GM19397 (cell line): ENCODE measurements around the gene BAD.

Source experiments
- ATAC-seq: cut with Tn5 transposase; IDR thresholded peaks from one replicate; pipeline ENCODE4 v1.9.1; 2021; ENCODE audit warnings: mild to moderate bottlenecking, moderate library complexity; ENCODE audit not compliant: unreplicated experiment

BAD gene

DNA sequence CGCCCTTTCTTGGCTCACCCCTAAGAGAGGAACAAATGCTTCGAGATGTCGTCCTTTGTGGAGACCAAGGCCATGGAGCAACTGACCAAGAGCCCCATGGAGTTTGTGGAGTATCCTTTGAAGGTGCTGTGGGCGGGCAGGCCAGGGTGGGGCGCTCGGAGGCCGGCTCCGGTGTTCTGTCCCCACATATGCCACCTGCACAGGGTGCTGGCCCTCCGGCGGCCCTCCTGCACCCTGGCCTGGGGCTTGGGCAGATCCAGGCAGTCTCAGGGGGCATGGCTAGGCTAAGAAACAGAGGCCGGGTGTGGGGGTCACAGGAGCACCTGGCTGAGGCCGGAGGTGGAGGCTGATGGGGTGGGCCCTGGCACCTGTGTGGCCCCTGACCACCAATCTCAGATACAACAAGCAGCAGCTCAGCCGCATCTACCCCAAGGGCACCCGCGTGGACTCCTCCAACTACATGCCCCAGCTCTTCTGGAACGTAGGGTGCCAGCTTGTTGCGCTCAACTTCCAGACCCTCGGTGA, 22.8 kb downstream of the BAD start:
- ATAC-seq = no peak

DNA sequence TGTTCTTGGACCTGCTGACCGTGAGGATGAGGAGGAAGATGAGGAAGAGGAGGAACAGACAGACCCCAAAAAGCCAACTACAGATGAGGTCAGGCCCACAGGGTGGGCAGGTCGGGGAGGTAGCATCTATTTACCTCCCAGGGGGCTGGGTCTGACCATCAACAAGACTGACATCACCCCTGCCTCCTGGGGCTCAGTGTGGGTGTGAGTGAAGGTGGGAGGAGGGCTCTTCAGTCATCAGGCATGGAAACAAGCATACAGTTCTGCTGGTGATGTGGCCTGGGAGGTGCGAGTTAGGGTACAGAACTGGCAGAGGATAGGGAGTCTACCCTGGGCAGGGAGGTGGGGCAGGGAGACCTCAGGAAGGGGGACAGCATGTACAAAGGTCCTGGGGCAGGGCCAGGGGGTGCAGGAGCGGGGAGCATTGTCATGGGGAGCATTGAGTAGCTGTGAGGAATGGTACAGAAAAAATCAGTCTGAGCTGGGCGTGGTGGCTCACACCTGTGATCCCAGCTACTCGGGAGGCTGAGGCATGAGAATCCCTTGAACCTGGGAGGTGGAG, 24.2 kb downstream of the BAD start:
- ATAC-seq = no peak

DNA sequence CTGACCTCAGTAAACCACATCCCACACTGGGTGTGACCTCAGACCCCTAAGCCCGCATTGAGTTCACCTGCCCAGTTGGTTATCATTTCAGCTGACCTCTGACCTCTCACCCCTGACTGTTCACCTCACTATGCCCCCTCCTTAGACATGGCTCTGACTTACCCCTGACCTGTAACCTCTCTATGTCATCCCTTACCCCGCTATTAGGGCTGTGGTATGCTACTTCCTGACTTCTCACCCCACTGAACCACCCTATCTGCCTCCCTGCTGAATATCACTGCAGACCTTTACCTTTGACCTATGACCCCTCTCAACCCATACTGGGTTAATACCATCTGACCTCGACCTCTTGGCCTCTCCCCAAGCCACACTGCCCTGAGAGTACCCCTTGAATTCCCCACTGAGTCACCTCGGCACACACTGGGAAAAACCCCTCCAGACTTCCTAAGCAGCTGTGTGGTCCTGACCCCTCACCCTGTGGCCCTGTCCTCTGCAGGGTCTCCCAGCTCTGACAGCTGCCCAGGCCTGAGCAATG, 24.9 kb downstream of the BAD start:
- ATAC-seq = no peak

DNA sequence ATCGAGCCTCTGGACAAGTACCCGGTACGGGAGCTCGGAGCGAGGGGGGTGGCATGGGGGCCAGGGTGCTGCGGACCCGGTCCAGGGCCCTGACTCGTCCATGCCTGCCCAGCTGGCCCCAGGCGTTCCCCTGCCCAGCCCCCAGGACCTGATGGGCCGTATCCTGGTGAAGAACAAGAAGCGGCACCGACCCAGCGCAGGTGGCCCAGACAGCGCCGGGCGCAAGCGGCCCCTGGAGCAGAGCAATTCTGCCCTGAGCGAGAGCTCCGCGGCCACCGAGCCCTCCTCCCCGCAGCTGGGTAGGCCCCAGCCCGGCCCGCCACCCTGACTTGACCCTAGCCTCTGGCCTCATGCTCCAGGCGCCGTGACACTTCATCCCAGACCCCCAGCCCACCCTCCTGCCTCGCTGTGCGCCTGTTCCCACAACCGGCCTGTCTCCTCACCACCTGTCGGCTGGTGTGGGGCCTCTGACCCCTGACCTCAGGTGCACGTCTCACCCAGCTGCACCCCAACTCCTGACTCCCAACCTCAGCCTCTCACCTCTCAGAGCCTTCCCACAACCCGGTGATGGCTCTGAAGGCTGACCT, 25.4 kb downstream of the BAD start:
- no peak for ATAC-seq

DNA sequence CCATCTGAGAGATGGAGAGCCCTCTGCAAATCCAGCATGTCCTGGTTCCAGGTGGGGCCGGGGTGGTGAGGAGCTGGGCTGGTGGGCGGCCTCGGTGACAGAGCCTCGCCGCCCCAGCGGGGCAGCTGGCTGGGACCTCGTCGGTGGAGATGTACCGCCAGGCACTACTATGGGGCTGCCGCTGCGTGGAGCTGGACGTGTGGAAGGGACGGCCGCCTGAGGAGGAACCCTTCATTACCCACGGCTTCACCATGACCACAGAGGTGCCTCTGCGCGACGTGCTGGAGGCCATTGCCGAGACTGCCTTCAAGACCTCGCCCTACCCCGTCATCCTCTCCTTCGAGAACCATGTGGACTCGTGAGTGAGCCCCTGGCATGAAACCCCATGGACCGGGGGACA, 26.1 kb downstream of the BAD start:
- ATAC-seq = no peak

DNA sequence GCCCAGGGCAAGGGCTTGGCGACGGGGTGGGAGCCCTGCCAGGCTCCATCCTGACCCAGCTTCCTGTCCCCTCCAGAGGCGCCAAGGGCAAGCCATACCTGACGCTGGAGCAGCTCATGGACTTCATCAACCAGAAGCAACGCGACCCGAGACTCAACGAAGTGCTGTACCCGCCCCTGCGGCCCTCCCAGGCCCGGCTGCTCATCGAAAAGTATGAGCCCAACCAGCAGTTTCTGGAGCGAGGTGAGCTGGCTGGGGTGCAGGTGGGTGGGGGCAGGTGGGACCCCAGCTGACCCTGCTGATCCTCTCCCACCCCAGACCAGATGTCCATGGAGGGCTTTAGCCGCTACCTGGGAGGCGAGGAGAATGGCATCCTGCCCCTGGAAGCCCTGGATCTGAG, 28.2 kb downstream of the BAD start:
- no peak for ATAC-seq

DNA sequence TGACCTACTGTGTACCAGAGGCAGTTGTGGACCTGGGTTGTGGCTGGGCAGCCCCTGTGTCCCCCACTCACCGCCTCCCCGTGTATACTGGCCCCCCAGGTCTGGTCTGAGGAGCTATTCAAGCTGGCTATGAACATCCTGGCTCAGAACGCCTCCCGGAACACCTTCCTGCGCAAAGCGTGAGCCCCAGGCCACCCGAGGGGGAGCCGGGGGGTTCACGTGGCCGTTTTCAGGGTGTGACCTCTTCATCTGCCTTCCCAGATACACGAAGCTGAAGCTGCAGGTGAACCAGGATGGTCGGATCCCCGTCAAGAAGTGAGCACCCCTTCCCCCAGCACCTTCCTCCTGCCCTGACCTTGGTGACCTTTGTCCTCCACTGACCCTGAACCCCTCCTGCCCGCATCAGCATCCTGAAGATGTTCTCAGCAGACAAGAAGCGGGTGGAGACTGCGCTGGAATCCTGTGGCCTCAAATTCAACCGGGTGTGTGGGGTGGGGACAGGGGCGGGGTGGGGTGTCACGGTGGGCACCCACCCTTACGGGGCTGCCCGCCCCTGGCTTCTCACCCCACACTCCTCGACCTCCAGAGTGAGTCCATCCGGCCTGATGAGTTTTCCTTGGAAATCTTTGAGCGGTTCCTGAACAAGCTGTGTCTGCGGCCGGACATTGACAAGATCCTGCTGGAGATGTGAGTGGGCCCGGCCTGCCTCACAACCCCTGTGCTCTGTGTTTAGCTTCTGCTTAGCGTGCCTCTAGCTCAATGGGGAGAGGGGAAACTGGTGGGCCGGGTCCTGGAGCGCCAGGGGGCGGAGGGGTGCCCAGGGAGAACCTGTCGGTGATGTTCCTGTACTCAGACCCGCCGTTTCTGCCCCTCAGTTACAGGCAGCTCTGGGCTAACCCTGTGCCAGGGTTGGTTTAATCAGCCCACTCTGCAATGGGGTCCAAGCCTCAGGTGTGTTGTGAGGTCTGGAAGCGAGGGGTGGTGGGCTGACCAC, 29.0 kb downstream of the BAD start:
- no peak for ATAC-seq

DNA sequence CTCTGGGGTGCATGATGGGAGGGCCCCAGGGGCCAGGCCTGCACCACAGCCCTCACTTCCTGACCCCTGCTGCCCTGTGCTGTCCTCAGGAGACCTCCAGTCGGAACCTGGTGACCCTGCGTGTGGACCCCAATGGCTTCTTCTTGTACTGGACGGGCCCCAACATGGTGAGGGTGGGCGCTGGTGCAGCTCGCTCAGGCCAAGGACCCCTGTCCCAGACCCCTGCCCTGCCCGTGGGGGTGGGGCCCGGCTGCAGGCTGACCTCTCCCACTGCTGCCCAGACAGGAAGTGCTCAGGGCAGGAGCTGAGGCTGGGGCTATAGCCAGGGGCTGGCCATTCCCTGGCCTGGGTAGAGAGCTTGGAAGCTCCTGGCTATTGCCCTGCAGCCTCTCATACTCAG, 30.1 kb downstream of the BAD start:
- ATAC-seq = no peak

DNA sequence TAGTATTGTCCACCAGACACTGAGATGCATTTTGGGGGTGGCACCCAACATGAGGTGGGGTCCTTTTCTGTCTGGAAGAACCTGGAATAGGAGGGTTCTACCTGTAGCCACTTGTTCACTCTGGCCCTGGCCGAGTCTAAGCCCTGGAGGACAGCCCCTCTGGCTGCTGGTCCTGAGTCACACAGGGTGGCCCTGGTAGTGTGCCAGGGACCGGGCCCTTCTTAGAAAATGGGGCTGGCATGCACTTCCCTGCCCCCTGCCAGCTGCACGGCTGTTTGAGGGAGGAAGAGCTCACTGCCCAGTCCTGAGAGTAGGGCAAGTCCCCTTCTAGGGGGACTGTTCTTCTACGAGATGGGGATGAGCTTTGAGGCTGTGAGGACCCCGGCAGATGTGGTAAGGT, 31.0 kb downstream of the BAD start:
- ATAC-seq = no peak

DNA sequence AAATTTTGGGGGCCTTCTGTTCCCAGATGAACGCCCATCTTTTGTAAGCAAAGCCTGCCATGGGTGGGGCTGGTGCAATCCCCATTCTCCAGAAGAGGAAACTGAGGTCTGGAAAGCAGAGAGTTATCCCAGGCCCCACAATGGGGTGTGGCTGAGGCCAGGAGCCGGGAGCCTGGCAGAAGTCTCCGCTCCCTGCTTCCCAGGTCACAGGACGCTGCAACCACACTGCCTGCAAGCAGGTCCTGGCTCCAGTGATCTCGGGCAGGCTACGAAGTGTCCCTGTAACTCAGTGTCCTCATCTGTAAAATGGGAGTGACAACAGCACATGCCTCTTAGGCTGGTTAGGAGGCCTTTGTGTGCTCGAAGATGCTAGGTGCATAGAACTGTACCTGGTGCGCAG, 31.4 kb downstream of the BAD start:
- ATAC-seq = no peak

DNA sequence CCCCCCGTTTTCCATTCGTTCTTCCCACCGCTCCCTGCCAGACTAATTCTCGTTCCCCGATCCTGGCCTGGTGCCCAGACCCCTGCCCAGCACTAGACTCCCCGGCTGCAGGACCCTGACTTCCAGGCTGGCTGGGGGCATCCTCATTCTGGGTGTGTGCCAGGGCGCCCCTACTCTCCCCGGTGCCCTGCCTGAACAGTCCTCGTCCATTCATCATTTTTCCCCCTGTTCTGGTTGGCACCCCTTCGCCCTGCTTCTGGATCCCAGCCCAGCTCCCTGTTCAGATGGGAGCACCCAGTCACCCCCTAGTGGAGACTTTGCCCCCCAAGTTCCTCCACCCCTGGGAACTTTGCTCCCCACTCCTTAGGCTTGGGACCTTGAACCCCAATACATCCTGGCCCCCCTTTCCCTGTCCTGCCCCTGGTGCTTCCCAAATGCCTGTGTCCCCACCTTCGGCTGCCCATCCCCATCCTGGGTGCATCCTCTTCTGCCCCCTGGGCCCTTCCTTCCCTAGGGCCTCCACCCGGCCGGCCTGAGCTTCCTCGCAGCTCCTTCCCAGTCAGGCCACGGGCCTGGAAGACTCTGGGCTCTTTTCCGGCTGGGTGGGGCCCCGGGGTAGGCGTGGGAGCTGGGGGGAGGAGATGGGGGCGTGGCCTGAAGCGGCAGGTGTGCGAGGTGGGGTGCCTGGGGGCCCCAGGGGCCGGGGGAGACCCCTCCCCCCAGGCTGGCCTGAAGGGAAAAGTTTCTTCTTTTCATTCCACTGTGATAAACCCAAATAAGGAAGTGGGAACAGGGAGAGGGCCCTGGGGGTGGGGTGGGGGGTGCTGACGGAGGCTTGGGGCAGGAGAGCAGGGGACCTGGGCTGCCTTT, 32.2 kb downstream of the BAD start:
- no peak for ATAC-seq

DNA sequence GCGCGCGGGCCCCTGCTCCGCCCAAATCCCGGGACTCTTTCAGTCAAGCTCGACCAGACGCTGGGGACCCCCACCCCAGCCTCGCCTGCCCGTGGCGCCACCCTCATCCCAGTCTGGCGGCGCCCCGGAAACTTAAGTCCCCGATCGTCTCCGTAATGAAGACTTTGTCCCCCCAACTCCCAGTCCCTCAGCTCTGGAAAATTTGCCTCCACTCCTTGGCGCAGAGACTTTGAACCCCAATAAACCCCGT, 32.8 kb downstream of the BAD start:
- ATAC-seq = no peak

DNA sequence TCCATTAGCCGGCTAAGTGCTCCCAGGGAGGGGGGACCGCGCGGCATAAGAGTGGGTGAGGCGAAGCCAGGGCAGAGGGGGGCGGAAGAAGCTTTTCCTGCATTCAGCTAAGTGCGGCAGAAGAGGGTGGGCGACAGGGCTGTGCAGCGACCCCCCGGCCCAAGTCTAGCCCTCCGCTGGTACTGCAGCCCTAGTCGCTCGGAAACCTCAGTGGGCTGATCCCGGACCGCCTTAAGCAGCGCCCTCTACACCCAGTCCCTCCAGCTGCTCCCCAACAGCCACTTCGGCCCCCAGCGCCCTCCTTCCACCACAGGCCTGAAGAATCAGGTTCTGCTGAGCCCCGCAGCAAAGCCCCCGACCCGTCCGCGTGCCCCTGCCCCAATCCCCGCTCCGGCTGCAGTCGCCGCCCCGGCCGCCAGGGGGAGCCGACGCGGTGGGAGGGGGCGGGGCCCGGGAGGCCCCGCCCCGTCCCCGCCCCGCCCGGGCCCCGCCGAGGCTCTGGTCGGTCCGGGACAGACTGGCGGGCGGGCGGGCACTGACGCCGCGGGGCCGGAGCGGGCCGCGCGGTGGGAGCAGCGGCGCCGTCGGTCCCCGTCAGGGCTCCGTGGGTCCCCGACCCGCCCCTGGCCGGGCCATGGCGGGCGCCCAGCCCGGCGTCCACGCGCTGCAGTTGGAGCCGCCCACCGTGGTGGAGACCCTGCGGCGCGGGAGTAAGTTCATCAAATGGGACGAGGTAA, 33.3 kb downstream of the BAD start, which contains the start of gene PLCB3:
Gene PLCB3 (plus strand): TSS at position 515 of the 737 bp plus-strand sequence. CDS start 120 bp downstream, at position 635.
- ATAC-seq = peak; percentile 43

DNA sequence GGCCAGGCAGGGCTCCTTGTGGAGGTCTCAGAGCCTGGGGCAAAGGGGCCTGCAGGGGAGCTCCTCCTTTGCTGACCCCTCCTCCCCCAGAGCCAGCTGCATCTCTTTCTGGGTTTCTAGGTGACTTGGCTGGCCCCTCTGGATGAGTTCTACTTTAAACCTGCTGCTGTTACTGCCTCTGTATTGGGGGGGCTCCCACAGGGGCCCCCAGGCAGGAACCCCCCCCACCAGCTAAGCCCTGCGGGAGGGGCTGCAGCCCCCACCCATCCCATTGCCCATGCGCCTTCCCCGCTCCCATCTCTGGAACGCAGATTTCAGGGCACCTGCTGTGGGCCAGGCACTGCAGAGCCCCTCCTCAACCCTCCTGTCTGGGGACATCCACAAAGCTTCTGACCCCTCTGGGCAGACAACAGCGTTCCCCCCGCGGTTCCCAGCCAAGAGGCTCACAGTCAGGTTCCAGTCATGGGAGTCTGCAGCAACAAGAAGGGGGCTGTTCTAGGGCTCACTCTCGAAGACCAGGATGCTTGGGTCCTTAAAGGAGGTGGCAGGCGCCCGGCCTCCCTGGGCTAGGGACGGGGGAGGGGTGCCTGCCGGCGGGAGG, 34.0 kb downstream of the BAD start:
- no peak for ATAC-seq

DNA sequence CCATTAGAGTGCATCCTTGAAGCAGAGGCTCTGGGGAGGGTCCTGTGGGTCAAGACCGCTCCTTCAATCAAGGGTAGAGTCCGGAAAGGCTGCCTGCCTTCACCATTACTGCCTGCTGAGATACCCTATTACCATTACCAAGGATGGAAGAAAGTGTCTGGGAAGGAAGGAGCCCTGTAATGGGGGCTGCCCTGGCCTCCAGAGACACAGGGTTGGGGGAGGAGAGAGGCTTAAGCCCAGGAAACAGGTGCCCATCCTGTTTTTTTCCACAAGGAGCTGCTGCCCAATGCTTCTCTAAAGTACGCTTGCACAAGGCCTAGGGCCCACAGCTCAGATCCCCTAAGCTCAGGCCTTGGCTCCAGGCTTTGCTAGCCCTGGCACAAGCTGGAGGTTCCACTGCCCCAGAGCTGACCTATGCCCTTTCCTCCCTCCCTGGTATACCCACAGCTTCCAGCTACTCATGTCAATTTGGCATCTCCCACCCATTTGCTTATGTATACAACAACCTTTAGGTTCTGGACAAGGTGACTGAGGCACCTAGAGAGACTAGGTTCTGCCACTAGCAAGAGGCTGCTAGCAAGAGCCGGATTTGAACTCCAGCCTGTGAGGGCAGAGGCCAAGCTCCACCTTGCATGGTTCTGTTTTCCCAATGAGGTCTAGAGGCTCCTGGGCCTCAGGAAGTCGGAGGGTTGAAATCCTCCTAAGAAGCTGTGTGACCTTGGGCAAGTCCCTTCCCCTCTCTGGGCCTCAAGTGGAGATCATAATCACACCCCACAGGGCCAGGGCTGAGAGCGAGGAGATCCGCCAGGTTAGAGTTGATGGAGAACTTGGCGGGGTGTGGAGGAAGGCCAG, 34.7 kb downstream of the BAD start:
- ATAC-seq = no peak

DNA sequence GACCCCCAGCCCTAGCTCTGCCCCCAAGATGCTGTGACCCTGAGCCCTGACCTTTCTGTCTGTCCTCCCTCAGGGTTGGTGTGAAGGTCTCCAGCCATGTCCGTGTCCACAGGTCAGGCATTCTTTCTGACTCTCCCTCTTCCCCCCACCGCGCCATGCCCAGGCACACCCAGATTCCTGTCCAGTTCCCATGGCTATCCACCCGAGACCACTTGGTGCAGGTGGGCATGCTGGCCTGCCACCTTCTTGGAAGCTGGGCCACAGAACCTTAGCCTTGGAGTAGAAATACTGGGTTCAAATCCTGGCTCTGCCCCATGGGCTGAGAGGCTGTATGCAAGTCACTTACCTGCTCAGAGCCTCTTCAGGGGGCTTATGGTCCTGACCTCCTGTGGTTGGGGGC, 35.4 kb downstream of the BAD start:
- ATAC-seq = no peak

DNA sequence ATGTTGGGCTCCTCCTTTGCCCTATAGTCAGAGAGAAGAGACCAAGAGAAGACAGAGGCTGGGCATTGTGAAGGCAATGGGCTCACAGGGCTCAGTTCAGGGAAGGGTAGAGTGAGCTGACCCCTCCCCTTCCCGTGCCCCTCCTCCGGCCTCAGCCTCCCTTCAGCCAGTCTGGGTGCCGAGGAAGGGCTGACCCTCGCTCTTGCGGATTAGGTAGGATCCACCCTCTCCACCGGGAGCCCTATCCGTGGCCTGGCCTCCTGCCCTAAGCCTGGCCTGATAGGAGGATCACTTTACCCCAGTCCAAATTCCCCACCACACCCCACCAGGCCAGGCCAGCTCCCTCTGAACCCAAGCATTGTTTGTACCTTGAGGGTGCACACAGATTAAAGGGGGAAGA, 35.9 kb downstream of the BAD start:
- no peak for ATAC-seq

DNA sequence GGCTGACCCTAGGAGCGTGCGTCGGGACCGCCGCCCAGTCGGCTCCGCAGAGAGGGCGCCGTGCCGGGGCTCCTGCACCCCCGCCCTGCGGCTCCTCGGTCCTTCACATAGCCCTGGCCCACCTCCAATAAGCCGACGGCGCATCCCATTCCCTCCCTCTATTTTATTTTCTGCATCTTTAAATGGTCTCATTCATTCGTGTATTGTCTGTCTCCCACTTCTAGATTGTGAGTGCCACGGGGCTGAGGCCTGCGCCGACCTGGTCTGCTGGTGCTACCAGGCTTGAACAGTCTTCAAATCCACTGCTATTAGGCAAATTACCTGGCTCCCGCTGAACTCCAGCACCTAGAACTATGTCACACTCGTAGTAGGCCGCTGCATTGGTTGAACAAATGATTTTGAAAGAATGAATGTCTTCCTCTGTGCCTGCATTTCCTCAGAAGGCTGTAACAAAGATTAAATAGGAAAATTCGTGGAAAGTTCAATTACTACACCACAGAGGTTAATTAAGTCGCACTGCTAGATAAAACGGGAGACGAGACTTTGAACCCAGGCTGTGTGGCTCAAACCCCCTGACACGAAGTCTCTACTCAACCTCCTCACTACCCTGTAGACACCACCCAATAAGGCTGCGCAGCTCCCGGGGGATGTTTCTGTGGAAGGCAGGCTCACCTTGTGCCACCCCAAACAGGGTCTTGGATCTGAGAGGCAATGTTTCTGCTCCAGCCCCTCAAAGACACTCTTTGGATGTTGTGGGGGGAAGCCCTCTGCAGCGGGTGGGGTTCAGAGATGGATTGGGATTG, 36.5 kb downstream of the BAD start:
- ATAC-seq = no peak
